GM20000 (cell line): ENCODE data around the gene STX3.

Experiments used
- DNase-seq: peaks from one replicate; pipeline ENCODE4 v3.0.0; 2012; ENCODE audit warnings: low spot score
- CTCF ChIP-seq: IDR thresholded peaks from 2 replicates; pipeline ENCODE4 v1.5.1; 2012; ENCODE audit warnings: mild to moderate bottlenecking, control low read depth; ENCODE audit errors: extremely low read depth, missing control alignments

Gene STX3

GRCh38 chr11:59769111-59769510 is 13.9 kb downstream of the STX3 start:
- TF ChIP-seq CTCF, result no peak
- no peak for DNase-seq

- no peak for DNase-seq
- TF ChIP-seq CTCF, result no peak
Measured at GRCh38 chr11:59769828-59770227, 14.7 kb downstream of the STX3 start.

- no peak for TF ChIP-seq CTCF
Measured at GRCh38 chr11:59770319-59770718, 15.1 kb downstream of the STX3 start.

GRCh38 chr11:59770869-59771268 is 15.7 kb downstream of the STX3 start:
- no peak for DNase-seq
- no peak for TF ChIP-seq CTCF

More at GRCh38 chr11:59770319-59770718, 15.1 kb downstream of the STX3 start:
- DNase-seq, result no peak

- TF ChIP-seq CTCF, result no peak
- DNase-seq, result no peak
Measured at GRCh38 chr11:59771605-59772004, 16.4 kb downstream of the STX3 start.

- DNase-seq, result no peak
Measured at GRCh38 chr11:59773083-59773440, 17.9 kb downstream of the STX3 start.

More at GRCh38 chr11:59773083-59773440, 17.9 kb downstream of the STX3 start:
- TF ChIP-seq CTCF, result no peak
